HFF-Myc (cell line): ENCODE measurements around the gene BLOC1S2.
"Not testable (repeated sequence)": the region's sequence is repeated elsewhere in the genome, so short reads cannot be mapped to it uniquely, and the experiment has no call there.

Experiments
- DNase-seq: peaks from one replicate; pipeline ENCODE4 v3.0.0-alpha.2; 2011; ENCODE audit warnings: low read depth; ENCODE audit errors: extremely low read depth
- H3K4me3 ChIP-seq: replicated peaks from 2 replicates; pipeline ENCODE4 v1.5.1; 2011; ENCODE audit warnings: low read depth, mild to moderate bottlenecking, control low read depth, low read length
- CTCF ChIP-seq: IDR thresholded peaks from 2 replicates; pipeline ENCODE4 v1.5.1; 2012; ENCODE audit warnings: mild to moderate bottlenecking, low read depth, low read length, control low read depth; ENCODE audit errors: missing control alignments

BLOC1S2 gene

DNA sequence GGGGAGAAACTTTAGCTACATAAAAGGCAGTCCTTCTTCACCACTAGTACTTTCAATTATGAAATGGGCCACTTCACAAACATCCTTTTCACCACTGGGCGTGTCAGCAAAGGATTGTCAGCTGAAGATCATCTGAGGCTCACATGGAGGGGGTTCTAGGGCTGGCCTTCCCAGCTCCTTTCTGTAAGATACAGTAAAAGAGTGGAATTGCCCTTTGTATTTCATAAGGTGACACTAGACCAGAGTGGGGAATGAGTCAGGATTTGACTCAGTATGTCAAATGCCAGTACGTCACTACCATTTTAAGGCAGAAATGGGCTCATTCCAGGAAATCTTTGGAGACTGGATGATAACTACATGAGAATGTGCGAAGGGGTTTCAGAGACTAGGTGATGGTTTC, 21.2 kb upstream of the BLOC1S2 start:
- H3K4me3 ChIP-seq = no peak overlapping the region
- DNase-seq = no peak
- TF ChIP-seq CTCF = no peak

GRCh38 chr10:100306861-100307260, 20.4 kb upstream of the BLOC1S2 start:
- no peak for TF ChIP-seq CTCF
- no peak for DNase-seq
- no peak overlapping the region for H3K4me3 ChIP-seq

DNA sequence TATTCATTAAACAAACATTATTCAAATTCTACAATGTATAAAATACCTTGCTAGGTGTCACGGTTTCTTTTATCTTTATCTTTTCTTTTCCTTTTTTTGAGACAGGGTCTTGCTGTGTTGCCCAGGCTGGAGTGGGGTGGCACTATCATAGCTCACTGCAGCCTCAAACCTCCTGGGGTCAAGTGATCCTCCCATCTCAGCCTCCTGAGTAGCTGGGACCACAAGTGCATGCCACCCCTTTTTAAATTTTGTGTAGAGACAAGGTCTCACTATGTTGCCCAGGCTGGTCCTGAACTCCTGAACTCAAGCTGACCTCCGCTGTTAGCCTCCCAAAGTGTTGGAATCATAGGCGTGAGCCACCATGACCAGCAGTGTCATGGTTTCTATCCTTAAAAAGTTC, 17.9 kb upstream of the BLOC1S2 start:
- DNase-seq = no peak
- no peak for TF ChIP-seq CTCF
- no peak overlapping the region for H3K4me3 ChIP-seq

DNA sequence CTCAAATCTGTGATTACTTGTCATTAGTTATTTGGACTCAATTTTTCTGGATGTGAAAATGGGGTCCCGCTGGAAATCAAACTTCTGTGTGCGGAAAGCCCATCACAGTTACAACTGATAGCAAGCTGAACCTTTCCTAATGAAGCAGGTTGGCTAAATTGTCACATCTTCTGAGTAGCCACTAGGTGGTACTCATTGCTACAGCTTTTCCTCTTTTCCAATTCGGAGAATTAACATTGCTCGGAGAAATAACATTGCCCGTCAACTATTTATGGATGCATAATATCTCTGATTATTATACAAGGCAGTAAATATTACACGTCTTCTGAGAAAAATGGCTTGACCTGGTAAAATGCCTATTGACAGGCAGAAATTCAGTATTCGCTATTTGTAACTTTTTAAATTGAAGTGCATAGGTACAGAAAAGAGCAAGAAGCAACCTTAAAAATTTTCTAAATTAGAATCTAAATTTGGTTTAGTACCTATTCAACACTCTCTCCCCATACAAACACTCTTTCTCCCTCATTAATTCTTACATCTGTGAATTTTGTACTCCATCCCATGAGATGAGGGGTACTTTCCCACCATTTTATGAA, 17.3 kb upstream of the BLOC1S2 start:
- TF ChIP-seq CTCF = peak; percentile 55

GRCh38 chr10:100301123-100301522, 14.6 kb upstream of the BLOC1S2 start:
- not testable (repeated sequence) for H3K4me3 ChIP-seq

More for the DNA sequence above, 17.3 kb upstream of the BLOC1S2 start:
- no peak for DNase-seq
- no peak overlapping the region for H3K4me3 ChIP-seq

DNA sequence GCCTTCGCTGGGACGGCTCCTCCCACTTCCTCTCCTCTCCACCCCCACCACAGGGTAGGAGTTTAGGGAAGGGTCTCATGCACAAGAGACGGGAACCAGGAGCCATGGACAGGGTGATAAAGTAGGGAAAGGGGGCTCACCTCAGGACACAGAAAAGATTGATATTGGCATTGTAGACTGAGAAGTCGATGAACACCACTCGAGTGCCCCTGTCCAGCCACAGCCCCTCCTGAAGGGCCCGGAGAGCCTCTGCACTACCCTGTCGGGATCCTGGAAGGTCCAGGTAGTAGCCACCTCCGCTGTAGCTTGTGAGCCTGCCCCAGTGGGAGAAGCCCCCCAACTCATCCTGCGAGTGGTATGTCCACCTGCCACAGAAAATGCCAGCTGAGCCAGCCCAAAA, 10.8 kb upstream of the BLOC1S2 start:
- no peak for TF ChIP-seq CTCF
- H3K4me3 ChIP-seq = no peak overlapping the region
- no peak for DNase-seq

More at GRCh38 chr10:100301123-100301522, 14.6 kb upstream of the BLOC1S2 start:
- not testable (repeated sequence) for DNase-seq

GRCh38 chr10:100293066-100293465, 6.6 kb upstream of the BLOC1S2 start:
- no peak for TF ChIP-seq CTCF
- DNase-seq = no peak
- H3K4me3 ChIP-seq = no peak overlapping the region

DNA sequence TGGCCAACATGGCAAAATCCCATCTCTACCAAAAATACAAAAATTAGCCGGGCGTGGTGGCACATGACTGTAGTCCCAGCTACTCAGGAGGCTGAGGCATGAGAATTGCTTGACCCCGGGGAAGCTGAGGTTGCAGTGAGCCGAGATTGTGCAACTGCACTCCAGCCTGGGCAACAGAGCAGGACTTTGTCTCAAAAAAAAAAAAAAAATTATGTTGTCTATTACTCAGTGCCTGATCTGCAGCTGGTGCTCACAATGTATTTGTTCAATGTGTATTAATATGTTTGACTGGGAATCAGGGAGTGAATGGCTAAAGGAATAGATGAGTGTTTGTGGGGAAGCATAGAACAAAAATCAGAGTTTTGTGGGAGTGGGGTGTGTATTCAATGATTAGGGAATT, 5.8 kb upstream of the BLOC1S2 start:
- H3K4me3 ChIP-seq, DNase-seq: not testable (repeated sequence)
